NCI-H226 (cell line): ENCODE measurements around the gene RCOR2.

Experiments
- DNase-seq: peaks from one replicate; pipeline ENCODE4 v3.0.0-alpha.2; 2015

RCOR2 gene

DNA sequence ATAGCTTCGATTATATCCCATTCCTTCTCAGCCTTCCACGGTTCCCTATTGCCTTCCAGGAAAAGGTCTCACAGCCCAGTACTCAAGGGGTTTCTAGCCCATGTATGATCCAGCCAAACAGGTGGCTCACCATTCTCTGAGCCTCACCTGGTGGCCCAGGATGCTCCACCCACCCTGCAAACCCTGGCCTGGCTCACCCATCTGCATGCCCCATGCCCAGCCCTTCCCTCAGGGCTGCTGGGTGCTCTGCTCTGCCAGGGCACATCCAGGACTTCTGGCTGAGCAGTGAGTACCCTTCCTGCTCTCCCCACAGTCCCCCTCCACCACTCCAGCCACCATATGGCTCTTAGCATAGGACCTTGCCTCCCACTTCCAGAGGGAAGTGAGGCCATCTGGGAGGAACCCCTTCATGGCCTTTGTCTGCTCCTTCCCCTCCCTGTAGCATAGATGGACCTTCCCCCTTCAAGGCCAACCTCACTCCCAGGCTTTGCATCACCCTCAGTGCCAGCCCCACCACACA lies 5.8 kb upstream of the RCOR2 start:
- DNase-seq, result no peak

DNA sequence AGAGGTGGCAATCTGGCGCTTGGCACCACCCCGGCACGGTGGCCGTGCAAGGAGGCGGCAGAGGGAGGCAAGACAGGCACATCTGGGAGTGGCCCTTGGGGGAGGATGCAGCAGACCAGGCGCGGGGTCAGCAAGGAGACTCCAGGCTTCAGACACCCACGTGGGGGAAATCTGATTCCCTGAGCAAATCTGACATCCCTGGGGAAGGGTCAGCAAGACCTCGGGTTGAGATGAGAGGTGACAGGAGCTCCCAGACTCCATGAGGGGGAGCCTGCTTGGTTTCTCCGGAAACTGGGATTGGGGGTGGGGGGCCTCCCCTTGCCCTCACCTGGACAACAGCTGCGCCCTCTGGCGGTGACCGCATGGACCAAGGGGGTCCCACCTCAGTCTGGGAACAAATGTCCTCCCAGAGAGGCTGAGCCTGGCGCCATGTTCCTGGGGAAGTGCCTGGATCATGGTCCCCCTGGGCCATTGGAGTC lies 4.0 kb upstream of the RCOR2 start:
- no peak for DNase-seq

DNA sequence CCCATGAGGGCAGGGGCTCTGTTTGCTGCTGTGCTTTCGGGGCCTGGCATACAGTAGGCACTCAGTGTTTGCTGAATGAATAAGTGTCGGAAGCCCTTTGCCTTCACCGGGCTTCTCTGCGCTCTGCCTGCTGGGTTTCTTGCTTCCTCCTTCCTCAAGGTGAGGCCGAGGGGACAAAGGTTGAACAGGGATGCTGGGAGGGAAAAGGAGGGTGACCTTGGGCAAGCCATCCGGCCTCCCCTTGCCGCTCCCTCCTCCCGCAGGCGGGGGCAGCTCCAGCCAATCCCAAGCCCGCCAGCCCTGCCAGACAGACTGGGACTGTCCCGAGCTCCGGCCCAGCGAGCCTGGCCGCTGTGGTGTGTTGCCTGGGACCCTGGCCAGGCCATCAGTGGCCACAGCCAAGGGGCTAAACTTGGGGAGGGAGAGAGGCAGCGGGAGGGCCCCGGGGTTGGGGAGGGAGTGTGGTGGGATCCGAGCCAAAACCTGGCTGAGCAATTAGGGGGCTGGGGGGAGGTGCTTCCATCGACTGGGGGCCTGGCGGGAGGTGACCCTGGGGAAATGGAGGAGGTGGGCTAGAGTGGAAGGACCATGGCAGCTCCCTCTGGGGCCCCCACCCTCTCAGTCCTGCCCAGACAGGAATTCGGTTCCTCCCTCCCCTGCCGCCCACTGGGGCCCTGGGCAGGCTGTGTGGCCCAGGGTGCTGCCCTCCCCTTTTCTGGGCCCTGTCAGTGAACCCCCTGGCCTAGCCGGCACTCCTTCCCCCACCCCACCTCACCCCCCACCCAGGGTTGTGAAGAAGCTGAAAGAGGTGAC lies 3.4 kb upstream of the RCOR2 start:
- no peak for DNase-seq

DNA sequence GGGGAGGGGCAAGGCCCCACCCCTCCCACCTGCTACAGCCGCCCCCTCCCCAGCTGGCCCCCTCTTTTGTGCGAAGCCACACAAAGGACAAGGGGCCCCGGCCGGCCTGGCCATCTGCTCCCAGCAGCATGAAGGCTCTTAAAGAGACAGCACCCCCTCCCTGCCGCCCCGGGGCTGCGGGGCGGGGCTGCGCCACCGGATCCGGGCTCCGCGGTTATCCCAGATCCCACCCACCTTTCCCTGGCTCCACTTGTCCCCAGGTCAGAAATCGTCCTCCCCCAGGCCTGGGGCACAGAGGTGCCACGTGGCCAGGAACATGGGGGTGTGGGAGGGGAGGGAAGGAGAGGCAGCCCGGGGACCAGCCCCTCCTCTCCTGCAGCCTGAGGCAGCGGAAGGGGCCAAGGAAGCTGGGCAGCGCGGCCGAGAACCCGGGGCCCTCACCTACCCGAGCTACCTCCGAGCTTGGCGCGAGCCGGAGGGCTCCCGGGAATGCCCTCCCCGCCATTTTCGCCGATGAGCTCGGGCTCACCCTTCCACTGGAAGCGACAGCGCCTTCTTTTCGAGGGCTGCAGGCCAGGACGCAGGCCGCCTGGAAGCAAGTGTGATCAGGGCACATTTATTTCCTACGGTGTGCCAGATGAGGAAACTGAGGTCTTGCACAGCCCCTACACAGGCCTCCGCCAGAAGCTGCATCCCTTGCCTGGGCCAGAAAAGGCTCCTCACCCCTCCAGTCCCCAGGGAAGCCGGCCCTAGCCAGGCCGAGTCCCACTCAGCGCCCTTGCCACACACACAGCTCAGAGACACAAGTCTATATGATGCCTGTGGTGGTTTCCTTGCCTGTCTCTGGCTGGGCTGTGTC lies 2.5 kb upstream of the RCOR2 start:
- no peak for DNase-seq

DNA sequence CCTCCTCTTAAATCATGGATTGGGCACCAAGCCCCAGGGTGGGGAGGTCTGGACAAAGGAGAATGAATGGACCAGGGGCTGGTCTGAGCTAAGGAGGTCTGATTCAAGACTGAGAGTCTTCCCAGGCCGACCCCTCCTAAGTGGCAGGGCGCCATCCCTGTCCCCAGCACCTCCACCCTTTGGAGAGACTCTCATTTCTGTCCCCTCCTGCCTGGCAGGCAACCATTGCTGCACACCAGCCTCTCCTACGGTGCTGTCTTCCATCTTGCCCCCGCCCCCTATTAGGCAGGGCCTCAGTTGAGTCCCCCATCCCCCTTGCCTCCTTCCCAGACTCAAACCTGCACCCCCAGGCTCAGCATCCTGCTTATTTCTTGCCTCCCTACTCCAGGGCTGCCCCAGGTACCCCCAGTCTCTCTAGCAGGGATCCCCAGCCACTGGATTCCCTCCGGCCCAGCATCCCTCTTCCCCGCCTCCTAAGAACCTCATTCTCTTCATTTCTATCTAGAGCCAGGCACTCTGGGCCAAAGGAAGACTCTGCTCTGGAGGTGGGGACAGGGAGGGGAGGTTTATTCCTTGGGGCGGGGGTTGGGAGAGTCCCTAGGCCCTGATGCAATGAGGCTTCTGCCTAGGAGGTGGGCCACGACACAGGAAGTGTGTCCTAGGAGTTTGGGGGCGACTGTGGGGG lies 1.7 kb upstream of the RCOR2 start:
- DNase-seq, result no peak

DNA sequence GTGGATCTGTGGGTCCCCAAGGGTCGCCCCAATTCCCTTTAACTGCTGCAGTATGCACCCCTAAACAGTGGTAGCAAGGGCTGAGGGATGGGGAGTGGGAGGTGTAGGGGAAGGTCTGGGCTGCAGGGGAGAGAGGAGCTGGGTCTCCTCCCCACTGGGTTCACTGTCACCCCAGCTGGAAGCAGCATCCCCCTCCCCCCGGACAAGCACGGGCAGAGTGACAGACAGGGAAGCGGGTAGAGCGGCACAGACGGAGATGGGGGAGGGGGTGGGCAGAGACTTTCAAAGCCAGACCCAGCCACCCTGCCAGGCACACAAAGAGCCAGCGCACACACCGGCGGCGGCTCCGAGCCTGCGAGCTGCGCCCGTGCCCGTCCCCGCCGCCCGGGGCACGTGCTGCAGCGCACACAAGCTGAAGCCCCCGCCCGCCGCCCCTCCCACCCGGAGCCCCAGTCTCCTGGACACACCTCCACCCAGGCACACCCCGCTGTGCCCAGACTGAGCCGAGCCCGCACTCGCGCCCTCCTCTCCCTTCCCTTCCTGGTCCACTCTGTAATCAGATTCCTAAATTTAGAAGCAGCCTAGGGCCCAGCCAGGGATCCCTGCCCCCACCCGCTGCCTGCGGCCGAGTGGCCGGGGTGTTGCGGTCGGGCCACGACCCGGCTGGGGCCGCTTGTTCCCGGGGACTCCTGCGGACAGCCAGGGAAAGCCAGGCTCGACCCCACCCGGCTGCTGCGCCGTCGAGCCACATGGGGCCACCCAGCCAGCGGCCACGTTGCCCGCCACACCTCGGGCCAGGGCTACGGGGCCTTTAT lies 935 bp upstream of the RCOR2 start:
- DNase-seq, result no peak

DNA sequence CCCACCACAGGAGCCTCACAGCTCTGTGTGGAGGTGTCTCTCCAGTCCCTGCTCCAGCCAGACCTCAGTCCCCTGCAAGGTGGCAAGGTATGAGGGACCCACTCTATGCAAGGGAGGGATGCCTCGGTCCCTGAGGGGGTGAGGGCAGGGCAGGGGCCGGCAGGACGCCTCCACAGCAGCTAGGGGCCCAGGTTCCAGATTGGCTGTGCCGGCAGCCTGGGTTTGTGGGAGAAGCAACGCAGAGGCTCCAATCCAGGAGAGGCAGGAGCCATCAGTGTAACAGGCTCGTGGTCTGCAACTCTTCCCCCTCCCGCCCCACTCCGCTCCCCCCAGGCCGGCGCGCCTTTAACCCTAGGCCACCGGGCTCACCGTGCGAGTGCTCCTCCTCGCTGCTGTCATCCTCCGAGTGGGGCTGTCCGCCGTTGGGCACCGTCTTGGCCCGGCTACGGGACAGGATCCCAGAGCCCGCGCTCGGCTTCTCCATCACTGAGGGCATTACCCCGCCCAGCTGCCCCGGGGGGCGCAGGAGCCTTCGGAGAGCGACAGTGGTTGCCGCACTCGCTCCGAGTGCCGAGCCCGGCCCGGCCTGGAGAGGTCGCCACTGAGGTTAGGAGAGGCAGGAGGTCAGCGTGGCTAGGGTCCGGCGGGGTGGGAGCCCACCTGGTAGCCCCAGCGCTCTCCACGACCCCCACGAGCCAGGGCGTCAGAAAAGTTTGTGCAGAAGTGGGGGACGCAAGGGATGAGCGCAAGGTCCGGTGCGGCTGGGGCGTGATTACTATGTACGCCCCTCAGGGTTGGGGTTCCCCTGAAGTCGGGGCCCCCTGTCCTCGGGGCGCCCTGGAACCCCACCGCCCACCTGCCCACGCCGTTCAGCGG lies 765 bp downstream of the RCOR2 start:
- DNase-seq, result no peak

DNA sequence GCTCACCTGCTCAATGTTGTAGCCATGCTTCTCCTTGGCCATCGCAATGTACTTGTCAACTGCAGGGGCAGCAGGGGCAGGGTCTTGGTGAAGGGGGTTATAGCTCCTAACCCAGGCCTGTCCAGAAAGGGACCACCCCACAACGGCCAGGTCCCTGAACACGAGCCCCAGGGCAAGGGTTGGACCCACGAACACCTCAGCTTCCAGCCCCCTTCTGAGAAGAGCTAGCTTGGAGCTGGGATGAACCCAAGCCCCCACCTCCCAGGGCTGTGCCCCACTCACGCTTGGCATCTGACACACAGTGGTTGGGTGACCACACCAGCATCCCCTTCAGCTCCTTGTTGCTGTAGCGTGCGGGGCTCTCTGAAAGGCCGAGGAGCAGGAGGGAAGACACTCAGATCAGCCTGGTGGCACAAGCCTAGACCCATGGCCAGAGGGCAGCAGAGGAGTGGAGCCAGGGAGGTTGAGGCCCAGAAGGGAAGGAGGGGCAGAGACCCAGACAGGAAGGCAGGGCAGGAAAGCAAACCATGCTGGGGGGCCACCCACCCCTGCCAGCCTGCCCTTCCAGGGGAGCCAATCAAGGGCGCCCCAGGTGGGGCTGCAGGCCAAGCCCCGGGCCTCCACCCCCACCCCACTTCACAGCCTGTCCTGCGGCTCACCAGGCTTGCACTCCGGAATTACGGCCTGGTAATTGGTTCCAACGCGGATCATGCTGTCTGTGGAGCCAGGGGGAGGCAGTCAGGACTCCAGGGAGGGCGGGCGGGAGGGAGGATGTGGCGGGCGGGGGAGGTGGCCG lies 1.9 kb downstream of the RCOR2 start:
- no peak for DNase-seq

DNA sequence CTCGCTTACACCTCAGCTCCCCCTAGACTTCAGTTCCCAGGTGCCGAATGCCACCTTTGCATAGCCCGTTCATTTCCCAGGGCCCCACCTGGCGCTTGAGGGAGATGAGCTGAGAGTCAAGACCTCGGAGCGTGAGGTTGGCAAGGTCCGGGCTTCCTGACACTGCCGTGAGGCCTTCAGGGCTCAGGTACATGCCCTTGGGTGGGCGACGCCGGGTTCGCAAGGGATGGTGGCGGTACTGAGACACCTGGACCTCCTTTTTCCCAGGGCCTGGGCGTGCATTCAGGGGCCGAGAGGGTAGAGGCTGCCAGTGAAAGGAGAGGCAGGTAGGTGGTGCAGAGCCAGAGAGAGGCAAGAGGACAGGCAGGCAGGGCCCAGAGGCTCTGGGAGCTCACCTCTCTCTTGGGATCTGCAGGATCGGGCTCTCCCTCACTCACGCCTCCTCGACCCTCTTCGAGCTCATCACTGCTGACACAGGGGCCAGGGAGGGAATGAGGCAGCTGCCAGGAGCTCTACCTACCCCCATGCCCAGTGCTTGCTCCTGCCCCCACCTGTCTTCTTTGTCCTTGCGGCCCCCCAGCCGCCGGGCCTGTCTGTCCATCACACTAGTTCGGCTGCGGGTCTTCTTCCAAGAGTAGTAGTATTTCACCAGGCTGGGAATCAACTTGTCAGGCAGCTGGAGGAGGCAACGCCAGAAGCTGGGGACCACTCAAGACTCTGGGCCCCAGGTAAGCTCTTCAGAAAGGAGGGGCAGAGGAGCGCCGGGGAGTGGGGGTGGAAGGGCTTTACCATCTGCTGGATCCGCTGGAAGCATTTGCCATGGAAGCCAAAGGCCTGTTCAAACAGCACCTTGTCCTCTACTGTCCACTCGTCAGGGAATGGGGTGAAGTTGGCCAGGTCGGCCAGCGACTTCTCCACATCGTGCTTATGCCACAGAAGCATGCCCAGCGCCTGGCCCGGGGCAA lies 2.8 kb downstream of the RCOR2 start:
- DNase-seq, result no peak

DNA sequence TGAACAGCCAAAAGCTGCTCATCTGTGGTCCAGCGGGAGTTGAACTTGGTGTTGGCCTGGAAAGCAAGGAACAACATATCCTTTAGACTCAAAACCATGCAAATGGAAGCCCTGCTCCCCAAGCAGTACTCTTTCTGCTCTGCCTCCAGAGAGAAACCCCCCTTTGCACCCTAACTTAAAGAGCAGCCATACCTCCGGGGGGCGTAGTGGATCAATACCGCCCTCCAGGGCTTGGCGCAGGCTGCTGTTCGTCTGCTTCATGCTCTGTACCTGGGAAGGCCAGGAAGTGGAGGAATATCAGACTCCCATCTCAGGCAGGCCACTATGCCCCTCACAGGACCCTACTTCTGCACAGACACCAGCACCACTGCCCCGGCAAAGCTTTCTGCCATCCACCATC lies 4.3 kb downstream of the RCOR2 start:
- DNase-seq, result no peak

DNA sequence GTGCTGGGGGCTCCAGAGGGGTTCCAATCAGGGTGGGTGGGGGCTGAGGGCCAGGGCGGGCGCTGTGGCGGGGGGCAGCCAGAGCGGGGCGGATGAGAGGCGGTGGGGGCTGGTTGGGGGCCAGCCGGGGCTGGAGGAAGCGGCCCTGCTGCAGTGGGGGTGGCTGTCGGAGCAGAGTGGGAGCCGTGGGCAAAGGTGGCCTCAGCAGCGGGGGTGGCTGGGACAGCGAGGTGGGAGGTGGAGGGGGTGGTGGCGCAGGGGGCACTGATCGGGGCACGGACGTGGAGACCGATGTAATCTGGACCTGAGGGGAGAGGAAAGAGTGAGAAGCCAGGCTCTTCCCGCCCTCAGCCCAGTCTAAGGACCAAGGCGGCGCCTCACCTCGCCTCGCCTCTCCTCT lies 5.1 kb downstream of the RCOR2 start:
- DNase-seq, result no peak

DNA sequence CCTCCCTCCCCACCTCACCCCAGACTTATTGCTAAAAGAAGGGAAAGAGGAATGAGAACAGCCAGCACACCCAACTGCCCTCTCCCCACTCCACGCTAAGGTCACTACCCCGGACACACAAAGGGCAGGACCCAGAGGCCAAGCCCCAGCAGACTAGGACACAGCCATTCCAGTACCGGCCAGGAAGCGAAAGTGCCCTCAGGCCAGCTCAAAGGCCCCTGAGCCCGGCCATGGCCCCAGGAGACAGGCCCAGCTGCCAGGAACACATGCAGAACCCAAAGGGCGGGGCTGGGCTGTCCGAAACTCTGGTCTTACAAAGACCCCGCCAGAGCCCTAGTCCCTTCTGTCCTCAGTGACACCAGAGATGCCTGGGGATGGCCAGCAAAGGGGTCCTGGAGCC lies 5.5 kb downstream of the RCOR2 start:
- DNase-seq, result no peak

DNA sequence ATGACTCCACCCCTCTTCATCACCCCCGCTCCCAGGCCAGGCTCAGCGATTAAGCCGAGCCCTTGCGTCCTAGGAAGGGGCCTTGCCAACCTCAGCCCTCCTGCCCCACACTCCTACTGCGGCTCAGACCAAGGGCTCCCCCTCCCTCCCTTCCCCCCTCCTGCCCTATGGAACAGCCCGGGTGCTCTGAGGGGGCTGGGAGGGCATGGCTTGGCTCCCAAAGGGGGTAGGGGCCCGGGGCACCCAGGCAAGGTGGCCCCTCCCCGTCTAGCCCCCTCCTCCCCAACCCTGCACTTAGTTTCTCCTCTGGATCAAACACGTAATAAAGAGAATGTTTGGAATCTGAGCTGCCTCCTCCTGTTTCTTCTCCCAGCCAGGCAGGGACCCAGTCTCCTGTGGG lies 6.3 kb downstream of the RCOR2 start:
- no peak for DNase-seq

DNA sequence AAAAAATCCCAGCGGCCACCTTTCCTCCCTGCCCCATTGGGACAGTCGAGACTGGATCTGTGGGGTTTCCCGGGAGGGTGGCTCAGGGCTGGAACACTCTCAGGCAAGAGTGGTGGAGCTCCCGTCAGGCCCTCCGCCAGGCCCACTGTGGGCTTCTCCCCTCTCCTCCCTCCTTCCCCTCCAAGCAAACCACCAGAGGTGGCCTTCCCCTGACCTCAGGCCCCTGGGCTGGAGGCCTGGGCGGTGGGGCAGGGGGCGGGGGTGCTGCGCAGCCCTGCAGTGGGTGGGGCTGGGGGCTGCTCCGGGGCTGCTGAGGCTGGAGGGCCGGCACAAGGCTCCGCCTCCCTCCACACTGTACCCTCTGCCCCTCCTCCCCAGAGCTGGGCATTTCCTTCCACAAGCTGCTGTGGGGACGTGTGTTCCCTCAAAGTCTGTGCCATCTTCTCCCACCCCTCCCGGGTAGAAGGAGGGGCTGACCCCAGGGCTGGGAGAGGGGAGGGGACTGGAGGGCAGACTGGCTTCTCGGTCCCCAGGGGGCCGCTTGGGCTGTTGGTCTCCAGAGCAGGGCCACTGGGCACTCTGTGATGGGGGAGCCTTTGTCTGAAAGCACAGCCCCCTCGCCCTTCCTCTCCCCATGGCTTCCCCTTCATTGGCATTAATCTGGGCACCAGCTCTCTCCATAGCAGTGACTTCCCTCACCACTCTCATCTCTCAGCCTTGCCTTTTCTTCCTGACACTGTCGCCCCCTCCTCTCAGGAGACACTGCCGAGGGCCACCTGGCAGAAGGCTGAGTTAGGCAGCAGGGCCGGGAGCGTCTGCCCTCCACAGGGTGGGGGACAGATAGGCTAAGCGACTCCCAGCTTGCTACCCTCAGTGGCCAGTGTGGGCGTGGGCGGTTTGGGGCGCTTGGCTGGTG lies 7.1 kb downstream of the RCOR2 start:
- DNase-seq, result no peak

DNA sequence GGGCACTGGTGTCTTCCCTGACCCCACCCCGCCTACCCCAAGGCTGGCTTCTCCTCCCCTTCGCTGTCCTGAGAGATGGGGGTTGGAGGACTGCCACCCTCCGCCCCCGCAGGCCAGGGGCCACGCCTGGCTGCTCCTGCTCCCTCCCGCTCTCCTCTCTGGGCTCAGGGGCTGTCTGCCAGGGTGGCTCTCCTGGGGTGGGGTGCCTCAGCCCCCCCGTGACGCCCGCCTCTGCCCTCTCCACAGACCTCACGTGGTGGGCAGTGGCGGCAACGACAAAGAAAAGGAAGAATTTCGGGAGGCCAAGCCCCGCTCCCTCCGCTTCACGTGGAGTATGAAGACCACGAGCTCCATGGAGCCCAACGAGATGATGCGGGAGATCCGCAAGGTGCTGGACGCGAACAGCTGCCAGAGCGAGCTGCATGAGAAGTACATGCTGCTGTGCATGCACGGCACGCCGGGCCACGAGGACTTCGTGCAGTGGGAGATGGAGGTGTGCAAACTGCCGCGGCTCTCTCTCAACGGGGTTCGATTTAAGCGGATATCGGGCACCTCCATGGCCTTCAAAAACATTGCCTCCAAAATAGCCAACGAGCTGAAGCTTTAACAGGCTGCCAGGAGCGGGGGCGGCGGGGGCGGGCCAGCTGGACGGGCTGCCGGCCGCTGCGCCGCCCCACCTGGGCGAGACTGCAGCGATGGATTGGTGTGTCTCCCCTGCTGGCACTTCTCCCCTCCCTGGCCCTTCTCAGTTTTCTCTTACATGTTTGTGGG lies 8.1 kb downstream of the RCOR2 start:
- DNase-seq, result no peak

DNA sequence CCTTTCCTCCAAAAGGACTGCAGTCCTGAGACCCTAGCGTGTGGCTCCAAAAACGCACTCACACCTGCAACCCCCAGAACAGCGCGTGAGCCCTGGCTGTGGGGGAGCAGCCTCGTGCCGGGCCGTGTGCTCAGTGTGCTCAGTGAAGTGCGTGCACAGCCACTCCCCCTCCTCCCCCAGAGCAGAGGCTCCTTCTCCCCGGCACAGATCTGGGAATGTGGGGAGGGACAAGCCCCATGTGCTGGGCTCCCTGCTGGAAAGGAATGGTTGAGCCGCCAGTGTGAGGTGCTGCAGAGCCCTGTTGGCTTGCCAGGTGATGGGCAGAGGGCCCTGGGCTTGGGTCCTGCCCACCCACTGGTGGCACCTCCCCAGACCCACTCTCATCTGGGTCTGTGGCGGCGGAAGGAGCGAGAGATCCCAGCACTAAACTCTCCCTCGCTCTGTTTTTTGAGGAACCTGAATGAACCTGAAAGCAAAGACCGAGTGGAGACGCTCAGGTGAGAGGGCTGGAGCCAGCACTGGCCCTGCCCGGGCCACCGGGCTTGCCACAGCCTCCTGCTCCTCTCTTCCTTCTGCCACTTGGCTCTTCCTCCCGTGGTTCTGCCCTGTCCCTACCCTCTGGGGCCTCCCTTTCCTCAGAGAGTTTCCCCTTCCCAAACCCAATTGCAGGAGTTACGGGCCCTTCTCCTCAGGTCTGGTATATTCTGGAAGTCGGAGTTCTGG lies 9.0 kb downstream of the RCOR2 start:
- no peak for DNase-seq

DNA sequence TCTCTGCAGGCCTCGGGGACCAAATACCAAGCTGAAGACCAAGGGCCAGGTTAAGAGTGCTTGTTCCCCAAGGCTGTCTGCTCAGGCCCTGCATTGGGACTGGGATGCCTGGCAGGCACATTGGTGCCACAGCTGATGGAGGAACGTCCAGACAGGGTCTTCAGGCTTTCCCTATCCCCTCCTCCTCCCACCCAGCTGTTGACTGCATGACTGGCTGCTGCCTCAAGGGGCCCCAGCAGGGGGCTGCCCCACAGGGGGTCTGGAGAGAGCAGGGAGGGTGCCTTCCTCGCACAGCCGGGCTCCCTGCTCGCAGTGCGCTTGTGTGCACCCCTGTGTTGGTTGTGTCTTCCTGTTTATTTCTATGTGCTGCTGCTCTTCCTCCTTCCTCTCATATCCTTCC lies 9.9 kb downstream of the RCOR2 start:
- DNase-seq, result no peak
